ENCODE data around the gene PBX1.

DNA sequence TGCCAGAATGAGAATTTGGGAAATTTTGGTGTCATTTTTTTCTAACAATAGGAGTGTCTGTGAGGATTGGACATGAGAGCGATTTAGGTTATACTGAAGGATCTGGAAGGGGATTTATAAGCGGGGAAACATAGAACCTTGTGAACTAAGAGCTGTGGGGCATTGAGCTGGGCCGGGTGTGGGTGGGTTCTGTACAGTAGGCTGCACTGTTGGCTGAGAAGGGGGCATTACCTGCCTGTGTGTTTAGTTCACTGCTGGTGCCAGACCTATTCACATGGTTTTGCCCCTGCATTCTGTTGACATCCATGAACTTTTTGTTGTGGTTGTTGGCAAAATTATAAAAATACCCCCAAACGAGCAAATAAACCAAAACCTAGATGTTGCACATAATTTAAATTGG is 8.8 kb downstream of the PBX1 start:
- TF ChIP-seq KAT7 (CRISPR knock-in tag; IDR thresholded peaks at IDR 0.05; ENCODE audit: borderline replicate concordance) (no peak), FOXP1 (CRISPR knock-in tag; IDR thresholded peaks at IDR 0.05; ENCODE audit: borderline replicate concordance) (no peak), EMX1 (CRISPR knock-in tag; IDR thresholded peaks at IDR 0.05) (no peak), NR2C2 (CRISPR knock-in tag; IDR thresholded peaks at IDR 0.05) (no peak), SMAD4 (CRISPR knock-in tag; IDR thresholded peaks at IDR 0.05) (no peak), ZNF423 (CRISPR knock-in tag; IDR thresholded peaks at IDR 0.05) (no peak)
- TF ChIP-seq, protein P1, sequence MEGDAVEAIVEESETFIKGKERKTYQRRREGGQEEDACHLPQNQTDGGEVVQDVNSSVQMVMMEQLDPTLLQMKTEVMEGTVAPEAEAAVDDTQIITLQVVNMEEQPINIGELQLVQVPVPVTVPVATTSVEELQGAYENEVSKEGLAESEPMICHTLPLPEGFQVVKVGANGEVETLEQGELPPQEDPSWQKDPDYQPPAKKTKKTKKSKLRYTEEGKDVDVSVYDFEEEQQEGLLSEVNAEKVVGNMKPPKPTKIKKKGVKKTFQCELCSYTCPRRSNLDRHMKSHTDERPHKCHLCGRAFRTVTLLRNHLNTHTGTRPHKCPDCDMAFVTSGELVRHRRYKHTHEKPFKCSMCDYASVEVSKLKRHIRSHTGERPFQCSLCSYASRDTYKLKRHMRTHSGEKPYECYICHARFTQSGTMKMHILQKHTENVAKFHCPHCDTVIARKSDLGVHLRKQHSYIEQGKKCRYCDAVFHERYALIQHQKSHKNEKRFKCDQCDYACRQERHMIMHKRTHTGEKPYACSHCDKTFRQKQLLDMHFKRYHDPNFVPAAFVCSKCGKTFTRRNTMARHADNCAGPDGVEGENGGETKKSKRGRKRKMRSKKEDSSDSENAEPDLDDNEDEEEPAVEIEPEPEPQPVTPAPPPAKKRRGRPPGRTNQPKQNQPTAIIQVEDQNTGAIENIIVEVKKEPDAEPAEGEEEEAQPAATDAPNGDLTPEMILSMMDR (IDR thresholded peaks at IDR 0.05), result no peak
- TF ChIP-seq, protein P2, sequence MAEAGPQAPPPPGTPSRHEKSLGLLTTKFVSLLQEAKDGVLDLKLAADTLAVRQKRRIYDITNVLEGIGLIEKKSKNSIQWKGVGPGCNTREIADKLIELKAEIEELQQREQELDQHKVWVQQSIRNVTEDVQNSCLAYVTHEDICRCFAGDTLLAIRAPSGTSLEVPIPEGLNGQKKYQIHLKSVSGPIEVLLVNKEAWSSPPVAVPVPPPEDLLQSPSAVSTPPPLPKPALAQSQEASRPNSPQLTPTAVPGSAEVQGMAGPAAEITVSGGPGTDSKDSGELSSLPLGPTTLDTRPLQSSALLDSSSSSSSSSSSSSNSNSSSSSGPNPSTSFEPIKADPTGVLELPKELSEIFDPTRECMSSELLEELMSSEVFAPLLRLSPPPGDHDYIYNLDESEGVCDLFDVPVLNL (CRISPR knock-in tag; IDR thresholded peaks at IDR 0.05; ENCODE audit: borderline replicate concordance, low read depth), result no peak
- TF ChIP-seq, protein P3, sequence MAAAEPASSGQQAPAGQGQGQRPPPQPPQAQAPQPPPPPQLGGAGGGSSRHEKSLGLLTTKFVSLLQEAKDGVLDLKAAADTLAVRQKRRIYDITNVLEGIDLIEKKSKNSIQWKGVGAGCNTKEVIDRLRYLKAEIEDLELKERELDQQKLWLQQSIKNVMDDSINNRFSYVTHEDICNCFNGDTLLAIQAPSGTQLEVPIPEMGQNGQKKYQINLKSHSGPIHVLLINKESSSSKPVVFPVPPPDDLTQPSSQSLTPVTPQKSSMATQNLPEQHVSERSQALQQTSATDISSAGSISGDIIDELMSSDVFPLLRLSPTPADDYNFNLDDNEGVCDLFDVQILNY (CRISPR knock-in tag; IDR thresholded peaks at IDR 0.05), result no peak
